HG03103 (cell line): ENCODE data around the gene AQP10.
"Not testable (repeated sequence)": the region's sequence is repeated elsewhere in the genome, so short reads cannot be mapped to it uniquely, and the experiment has no call there.

Source experiments
- ATAC-seq: cut with Tn5 transposase; IDR thresholded peaks from one replicate; pipeline ENCODE4 v1.9.1; 2021; ENCODE audit warnings: low read depth; ENCODE audit not compliant: unreplicated experiment

AQP10 gene, protein sequence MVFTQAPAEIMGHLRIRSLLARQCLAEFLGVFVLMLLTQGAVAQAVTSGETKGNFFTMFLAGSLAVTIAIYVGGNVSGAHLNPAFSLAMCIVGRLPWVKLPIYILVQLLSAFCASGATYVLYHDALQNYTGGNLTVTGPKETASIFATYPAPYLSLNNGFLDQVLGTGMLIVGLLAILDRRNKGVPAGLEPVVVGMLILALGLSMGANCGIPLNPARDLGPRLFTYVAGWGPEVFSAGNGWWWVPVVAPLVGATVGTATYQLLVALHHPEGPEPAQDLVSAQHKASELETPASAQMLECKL

GRCh38 chr1:154320882-154321608 is at the start of gene AQP10:
TSS of gene AQP10 (plus strand) at chr1:154321093. CDS start at chr1:154321156, 63 bp downstream.
- ATAC-seq, result no peak

- ATAC-seq, result peak; percentile 89
These were observed 48.5 kb upstream of the AQP10 start, which contains the start of gene HAX1 for GRCh38 chr1:154272217-154272998. TSS of gene HAX1 (plus strand) at chr1:154272629. CDS start at chr1:154272724, 95 bp downstream.

DNA sequence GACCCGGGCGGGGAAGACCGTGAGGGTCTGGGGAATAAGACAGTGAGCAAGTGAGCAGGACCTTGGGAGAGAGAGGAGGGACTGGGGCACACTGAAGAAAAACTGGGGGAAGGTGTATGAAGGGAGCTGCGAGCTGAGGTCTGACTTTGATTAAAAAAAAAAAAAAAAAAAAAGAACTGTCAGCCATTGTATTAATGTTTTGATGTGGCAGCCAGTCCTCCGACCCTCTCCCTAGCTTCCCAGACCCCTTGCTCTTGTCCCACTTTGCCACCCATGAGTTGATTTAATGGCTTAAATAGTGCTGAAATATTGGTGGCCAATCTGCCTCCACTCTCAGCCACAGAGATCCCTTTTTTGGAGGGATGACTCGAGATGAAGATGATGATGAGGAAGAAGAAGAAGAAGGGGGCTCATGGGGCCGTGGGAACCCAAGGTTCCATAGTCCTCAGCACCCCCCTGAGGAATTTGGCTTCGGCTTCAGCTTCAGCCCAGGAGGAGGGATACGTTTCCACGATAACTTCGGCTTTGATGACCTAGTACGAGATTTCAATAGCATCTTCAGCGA is 47.8 kb upstream of the AQP10 start:
- ATAC-seq, result no peak

- no peak for ATAC-seq
These were observed 44.1 kb upstream of the AQP10 start for GRCh38 chr1:154276797-154277196.

DNA sequence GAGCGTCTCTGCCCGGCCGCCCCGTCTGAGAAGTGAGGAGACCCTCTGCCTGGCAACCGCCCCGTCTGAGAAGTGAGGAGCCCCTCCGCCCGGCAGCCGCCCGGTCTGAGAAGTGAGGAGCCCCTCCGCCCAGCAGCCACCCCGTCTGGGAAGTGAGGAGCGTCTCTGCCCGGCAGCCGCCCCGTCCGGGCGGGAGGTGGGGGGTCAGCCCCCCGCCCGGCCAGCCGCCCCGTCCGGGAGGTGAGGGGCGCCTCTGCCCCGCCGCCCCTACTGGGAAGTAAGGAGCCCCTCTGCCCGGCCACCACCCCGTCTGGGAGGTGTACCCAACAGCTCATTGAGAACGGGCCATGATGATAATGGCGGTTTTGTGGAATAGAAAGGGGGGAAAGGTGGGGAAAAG is 33.3 kb upstream of the AQP10 start:
- not testable (repeated sequence) for ATAC-seq

- no peak for ATAC-seq
These were observed 32.2 kb upstream of the AQP10 start for GRCh38 chr1:154288661-154289060.

- ATAC-seq, result no peak
These were observed 30.0 kb upstream of the AQP10 start for GRCh38 chr1:154290921-154291320.

GRCh38 chr1:154295408-154296235 is 25.3 kb upstream of the AQP10 start:
- ATAC-seq, result no peak

GRCh38 chr1:154301582-154301981 is 19.3 kb upstream of the AQP10 start:
- no peak for ATAC-seq

GRCh38 chr1:154304664-154305337 is 16.1 kb upstream of the AQP10 start:
- no peak for ATAC-seq

- no peak for ATAC-seq
These were observed 14.7 kb upstream of the AQP10 start for GRCh38 chr1:154306151-154306550.

GRCh38 chr1:154307670-154308270 is 13.1 kb upstream of the AQP10 start:
- ATAC-seq, result not testable (repeated sequence)

GRCh38 chr1:154309136-154309535 is 11.8 kb upstream of the AQP10 start:
- not testable (repeated sequence) for ATAC-seq

DNA sequence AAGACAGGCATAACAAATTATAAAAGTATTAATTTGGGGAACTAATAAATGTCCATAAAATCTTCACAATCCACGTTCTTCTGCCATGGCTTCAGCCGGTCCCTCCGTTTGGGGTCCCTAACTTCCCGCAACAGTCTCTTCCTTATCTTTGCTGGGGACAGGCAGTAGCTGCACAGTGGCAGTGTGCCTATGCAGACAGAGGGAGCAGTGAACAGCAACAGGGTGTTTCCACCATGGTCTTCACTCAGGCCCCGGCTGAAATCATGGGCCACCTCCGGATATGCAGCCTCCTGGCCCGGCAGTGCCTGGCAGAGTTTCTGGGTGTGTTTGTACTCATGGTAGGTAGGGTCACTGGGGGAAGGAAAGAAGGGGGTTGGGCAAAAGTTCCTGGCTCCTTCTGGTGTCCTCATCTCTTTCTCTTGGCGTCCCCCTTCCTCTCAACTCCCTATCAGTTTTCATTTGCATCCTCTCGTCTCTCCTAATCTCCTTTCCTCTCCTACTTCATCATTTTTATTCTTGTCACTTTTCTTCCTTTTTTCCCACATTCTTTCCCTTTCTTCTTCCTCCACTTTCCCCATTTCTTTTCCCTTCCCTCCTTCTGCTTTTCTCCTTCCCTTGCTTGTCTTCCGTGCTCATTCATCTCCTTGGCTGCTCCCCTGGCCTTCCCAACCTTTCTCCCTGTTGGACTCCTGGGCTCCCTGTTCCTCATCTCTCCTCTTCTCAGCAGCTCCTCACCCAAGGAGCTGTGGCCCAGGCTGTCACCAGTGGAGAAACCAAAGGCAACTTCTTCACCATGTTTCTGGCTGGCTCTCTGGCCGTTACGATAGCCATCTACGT is 8.4 kb upstream of the AQP10 start:
- not testable (repeated sequence) for ATAC-seq

DNA sequence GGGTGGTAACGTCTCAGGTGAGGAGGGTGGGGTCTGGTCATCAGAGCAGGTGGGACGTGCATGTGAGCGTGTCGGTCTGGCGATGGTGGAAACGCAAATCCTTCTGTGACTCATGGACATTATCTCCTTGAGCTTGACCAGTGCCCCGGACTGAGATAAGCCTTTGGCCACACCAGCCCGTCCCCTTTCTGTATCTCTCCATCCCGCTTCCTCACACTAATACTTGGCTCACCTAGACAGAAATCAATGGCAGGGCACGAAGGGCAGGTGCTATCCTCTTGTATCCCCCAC is 7.9 kb upstream of the AQP10 start:
- ATAC-seq, result no peak

DNA sequence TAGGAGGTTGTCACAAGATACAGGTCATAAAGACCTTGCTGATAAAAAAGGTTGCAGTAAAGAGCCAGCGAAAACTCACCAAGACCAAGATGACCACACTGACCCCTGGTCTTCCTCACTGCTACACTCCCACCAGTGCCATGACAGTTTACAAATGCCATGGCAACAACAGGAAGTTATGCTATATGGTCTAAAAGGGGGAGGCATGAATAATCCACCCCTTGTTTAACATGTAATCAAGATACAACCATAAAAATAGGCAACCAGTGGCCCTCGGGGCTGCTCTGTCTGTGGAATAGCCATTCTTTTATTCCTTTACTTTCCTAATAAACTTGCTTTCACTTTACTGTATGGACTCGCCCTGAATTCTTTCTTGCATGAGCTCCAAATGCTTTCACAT is 6.7 kb upstream of the AQP10 start:
- ATAC-seq, result not testable (repeated sequence)

GRCh38 chr1:154316704-154317103 is 4.2 kb upstream of the AQP10 start:
- ATAC-seq, result no peak

GRCh38 chr1:154318386-154318785 is 2.5 kb upstream of the AQP10 start:
- no peak for ATAC-seq
